IMR-90 (cell line): ENCODE measurements around the gene NFATC3.
"Not testable (repeated sequence)": the region's sequence is repeated elsewhere in the genome, so short reads cannot be mapped to it uniquely, and the experiment has no call there.

Source experiments
- BHLHE40 ChIP-seq: fragments of 150-350 bp; IDR thresholded peaks from 2 replicates; pipeline ENCODE4 v1.6.1; 2016; ENCODE audit warnings: mild to moderate bottlenecking, low read depth, low read length
- FOS ChIP-seq: fragments of 150-350 bp; IDR thresholded peaks from 2 replicates; pipeline ENCODE4 v1.6.1; 2016; ENCODE audit warnings: low read depth, low read length
- MAZ ChIP-seq: IDR thresholded peaks from 2 replicates; pipeline ENCODE4 v1.6.1; 2012; ENCODE audit warnings: low read depth, mild to moderate bottlenecking, low read length, improper control_type of control experiment, moderate library complexity, borderline replicate concordance
- MXI1 ChIP-seq: IDR thresholded peaks from 2 replicates; pipeline ENCODE4 v1.6.1; 2012; ENCODE audit warnings: low read depth, mild to moderate bottlenecking, low read length, moderate library complexity, borderline replicate concordance
- POLR2A ChIP-seq: IDR thresholded peaks from 2 replicates; pipeline ENCODE4 v1.6.1; 2012; ENCODE audit warnings: mild to moderate bottlenecking, low read depth, low read length
- RAD21 ChIP-seq: IDR thresholded peaks from 2 replicates; pipeline ENCODE4 v1.6.1; 2012; ENCODE audit warnings: low read length, improper control_type of control experiment
- RFX5 ChIP-seq: IDR thresholded peaks from 2 replicates; pipeline ENCODE4 v1.8.0; 2012; ENCODE audit warnings: low read depth, mild to moderate bottlenecking, low read length, moderate library complexity
- SMC3 ChIP-seq: fragments of 150-350 bp; IDR thresholded peaks from 2 replicates; pipeline ENCODE4 v1.6.1; 2016; ENCODE audit warnings: low read depth, mild to moderate bottlenecking, antibody characterized with exemption, low read length, moderate library complexity
- TF ChIP-seq, protein P1 (sequence below): conservative IDR thresholded peaks from 2 replicates; pipeline ENCODE4 v1.5.1; 2012; ENCODE audit warnings: mild to moderate bottlenecking, low read depth, low read length, improper control_type of control experiment
- TF ChIP-seq, protein P2 (sequence below): fragments of 150-350 bp; IDR thresholded peaks from 2 replicates; pipeline ENCODE4 v1.6.1; 2017; ENCODE audit warnings: mild to moderate bottlenecking, antibody characterized with exemption, low read length, low read depth

DNA sequence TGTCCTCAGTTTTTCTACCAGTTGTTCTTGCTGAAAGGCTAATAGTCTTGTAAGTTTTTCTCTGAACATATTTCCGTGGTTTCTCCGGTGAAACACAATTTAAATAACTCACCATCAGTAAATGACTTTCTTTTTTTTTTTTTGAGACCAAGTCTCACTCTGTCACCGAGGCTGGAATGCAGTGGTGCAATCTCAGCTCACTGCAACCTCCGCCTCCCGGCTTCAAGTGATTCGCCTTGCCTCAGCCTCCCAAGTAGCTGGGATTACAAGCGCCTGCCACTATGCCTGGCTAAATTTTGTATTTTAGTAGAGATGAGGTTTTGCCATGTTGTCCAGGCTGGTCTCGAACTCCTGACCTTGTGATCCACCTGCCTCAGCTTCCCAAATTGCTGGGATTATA lies 29.8 kb downstream of the NFATC3 start:
- TF ChIP-seq RAD21, RFX5, MXI1, POLR2A, SMC3, BHLHE40, FOS, MAZ: not testable (repeated sequence)
- TF ChIP-seq, protein P1, sequence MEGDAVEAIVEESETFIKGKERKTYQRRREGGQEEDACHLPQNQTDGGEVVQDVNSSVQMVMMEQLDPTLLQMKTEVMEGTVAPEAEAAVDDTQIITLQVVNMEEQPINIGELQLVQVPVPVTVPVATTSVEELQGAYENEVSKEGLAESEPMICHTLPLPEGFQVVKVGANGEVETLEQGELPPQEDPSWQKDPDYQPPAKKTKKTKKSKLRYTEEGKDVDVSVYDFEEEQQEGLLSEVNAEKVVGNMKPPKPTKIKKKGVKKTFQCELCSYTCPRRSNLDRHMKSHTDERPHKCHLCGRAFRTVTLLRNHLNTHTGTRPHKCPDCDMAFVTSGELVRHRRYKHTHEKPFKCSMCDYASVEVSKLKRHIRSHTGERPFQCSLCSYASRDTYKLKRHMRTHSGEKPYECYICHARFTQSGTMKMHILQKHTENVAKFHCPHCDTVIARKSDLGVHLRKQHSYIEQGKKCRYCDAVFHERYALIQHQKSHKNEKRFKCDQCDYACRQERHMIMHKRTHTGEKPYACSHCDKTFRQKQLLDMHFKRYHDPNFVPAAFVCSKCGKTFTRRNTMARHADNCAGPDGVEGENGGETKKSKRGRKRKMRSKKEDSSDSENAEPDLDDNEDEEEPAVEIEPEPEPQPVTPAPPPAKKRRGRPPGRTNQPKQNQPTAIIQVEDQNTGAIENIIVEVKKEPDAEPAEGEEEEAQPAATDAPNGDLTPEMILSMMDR = not testable (repeated sequence)
- TF ChIP-seq, protein P2, sequence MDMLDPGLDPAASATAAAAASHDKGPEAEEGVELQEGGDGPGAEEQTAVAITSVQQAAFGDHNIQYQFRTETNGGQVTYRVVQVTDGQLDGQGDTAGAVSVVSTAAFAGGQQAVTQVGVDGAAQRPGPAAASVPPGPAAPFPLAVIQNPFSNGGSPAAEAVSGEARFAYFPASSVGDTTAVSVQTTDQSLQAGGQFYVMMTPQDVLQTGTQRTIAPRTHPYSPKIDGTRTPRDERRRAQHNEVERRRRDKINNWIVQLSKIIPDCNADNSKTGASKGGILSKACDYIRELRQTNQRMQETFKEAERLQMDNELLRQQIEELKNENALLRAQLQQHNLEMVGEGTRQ = not testable (repeated sequence)
